ENCODE measurements around the gene TP53TG5. TPM values are rescaled to one million over a fixed set of nuclear protein-coding genes. Genes with fewer than 3 reads are reported as not detected.

Gene TP53TG5
- total and polyA plus RNA-seq, 2 experiments from 2014 or later = not detected

DNA sequence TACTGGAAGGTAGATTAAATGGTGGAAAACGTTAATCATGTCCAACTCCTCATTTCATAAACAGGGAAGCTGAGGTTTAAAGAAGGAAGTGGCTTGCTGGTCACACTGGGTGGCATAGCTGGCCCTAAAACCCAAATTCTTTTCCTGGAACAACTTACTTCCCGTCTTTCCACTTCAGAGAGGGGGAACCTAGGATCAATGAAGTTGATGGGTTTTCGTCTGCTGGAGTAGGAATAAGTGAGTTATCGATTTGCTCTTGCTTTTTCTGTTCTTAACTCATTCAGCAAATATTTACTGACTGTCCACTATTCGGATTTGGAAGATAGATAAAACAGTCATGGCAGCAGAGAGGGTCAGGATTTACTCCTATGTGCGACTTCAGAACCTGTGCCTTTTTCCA, 16.3 kb downstream of the TP53TG5 start:
- Mint-ChIP-seq H3K9me3 (no peaks in the 10 kb centered on the region), H3K36me3 (ENCODE audit: low read depth) (peaks cover 4% of the 10 kb centered on the region; the same call in 2 of the 3 replicates), H3K4me1 (peaks cover 28% of the 10 kb centered on the region), H3K4me3 (no peak overlapping the region), H3K27ac (no peak overlapping the region), H3K27me3 (ENCODE audit: insufficient read depth, low read depth, poor library complexity) (peaks cover 7% of the 10 kb centered on the region)
- H3K79me2 ChIP-seq (replicated peaks; ENCODE audit: insufficient read depth) = peaks cover 14% of the 10 kb centered on the region
- H2AFZ ChIP-seq = no peak overlapping the region
- TF ChIP-seq, protein P1, sequence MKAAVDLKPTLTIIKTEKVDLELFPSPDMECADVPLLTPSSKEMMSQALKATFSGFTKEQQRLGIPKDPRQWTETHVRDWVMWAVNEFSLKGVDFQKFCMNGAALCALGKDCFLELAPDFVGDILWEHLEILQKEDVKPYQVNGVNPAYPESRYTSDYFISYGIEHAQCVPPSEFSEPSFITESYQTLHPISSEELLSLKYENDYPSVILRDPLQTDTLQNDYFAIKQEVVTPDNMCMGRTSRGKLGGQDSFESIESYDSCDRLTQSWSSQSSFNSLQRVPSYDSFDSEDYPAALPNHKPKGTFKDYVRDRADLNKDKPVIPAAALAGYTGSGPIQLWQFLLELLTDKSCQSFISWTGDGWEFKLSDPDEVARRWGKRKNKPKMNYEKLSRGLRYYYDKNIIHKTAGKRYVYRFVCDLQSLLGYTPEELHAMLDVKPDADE (IDR thresholded peaks at IDR 0.05) = no peak
- TF ChIP-seq STAT1 (IDR thresholded peaks at IDR 0.05; ENCODE audit: unreplicated experiment) = no peak
- TF ChIP-seq, protein P2, sequence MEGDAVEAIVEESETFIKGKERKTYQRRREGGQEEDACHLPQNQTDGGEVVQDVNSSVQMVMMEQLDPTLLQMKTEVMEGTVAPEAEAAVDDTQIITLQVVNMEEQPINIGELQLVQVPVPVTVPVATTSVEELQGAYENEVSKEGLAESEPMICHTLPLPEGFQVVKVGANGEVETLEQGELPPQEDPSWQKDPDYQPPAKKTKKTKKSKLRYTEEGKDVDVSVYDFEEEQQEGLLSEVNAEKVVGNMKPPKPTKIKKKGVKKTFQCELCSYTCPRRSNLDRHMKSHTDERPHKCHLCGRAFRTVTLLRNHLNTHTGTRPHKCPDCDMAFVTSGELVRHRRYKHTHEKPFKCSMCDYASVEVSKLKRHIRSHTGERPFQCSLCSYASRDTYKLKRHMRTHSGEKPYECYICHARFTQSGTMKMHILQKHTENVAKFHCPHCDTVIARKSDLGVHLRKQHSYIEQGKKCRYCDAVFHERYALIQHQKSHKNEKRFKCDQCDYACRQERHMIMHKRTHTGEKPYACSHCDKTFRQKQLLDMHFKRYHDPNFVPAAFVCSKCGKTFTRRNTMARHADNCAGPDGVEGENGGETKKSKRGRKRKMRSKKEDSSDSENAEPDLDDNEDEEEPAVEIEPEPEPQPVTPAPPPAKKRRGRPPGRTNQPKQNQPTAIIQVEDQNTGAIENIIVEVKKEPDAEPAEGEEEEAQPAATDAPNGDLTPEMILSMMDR (conservative IDR thresholded peaks at IDR 0.05; ENCODE audit: low read depth in 2 of 2) = no peak
- H3F3A ChIP-seq (replicated peaks; ENCODE audit: low read depth) = no peaks in the 10 kb centered on the region
- 0 out of 2 replicates have a peak, but pooled peaks cover 9% of the 10 kb centered on the region for H4K20me1 ChIP-seq (replicated peaks; ENCODE audit: insufficient read depth)
- no peaks in the 10 kb centered on the region for H3K36me3 ChIP-seq (ENCODE audit: insufficient read depth)
- no peak for ATAC-seq
- H3K9me2 ChIP-seq (ENCODE audit: insufficient read depth) = no peaks in the 10 kb centered on the region
- peaks cover 17% of the 10 kb centered on the region for H3K4me1 ChIP-seq (ENCODE audit: insufficient read depth)
- DNase-seq (ENCODE audit: low spot score) = no peak
- H3K4me2 ChIP-seq = no peak overlapping the region
- no peak overlapping the region for H3K4me3 ChIP-seq
- H3K27ac ChIP-seq (ENCODE audit: low read depth) = no peak overlapping the region
- H3K27me3 ChIP-seq (ENCODE audit: insufficient read depth) = no peaks in the 10 kb centered on the region

DNA sequence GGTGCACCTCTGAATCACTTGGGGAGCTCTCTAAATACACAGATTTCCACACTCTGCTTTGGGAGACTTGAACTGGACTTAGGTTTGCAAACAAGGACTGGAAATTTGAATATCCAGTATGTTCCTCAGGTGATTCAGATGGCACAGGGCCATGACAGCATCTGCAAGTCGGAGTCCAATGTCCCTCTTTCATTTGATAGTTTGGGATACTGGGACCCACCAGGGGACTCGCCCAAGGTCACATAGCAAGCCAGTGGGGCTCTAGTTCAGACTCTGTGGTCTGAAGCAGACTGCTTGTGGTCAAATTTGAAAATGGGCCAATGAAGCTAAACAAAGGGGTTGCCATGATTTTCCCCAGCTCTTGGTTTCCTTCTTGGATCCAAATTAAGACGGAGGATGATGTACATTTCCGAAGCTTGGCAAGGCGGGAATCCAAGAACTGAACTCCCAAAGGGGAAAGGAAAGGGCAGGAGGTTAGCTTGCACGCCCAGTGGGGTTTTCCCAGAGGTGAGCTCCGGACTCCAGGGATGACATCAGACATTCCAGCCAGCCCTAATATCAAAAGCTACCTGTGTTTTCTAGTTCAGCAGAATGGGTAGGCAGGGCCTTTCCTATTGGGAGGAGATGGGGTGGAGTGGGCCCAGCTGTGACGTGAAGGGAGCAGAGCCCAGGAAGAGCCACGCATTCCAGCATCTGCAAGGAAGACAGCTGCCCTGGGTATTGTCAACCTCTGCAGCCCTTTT, 18.5 kb downstream of the TP53TG5 start:
- peaks cover 7% of the 10 kb centered on the region for H3K27me3 Mint-ChIP-seq (ENCODE audit: insufficient read depth, low read depth, poor library complexity)
- peaks cover 30% of the 10 kb centered on the region for H3K4me1 Mint-ChIP-seq
- Histone ChIP-seq H3F3A (replicated peaks; ENCODE audit: low read depth) (no peaks in the 10 kb centered on the region), H3K36me3 (ENCODE audit: insufficient read depth) (no peaks in the 10 kb centered on the region), H3K4me2 (no peak overlapping the region), H3K4me1 (ENCODE audit: insufficient read depth) (peaks cover 17% of the 10 kb centered on the region), H4K20me1 (replicated peaks; ENCODE audit: insufficient read depth) (0 out of 2 replicates have a peak, but pooled peaks cover 5% of the 10 kb centered on the region), H3K27me3 (ENCODE audit: insufficient read depth) (no peaks in the 10 kb centered on the region), H3K27ac (ENCODE audit: low read depth) (no peak overlapping the region), H3K9me2 (ENCODE audit: insufficient read depth) (no peaks in the 10 kb centered on the region), H3K4me3 (no peak overlapping the region), H2AFZ (0 out of 2 replicates have a peak overlapping the region, but pooled peaks have one; percentile 38), H3K79me2 (replicated peaks; ENCODE audit: insufficient read depth) (peaks cover 10% of the 10 kb centered on the region)
- no peaks in the 10 kb centered on the region for H3K9me3 Mint-ChIP-seq
- H3K27ac Mint-ChIP-seq = no peak overlapping the region
- H3K4me3 Mint-ChIP-seq = no peak overlapping the region
- DNase-seq (ENCODE audit: low spot score) = no peak
- ATAC-seq = no peak
- H3K36me3 Mint-ChIP-seq (ENCODE audit: low read depth) = no peaks in the 10 kb centered on the region
- TF ChIP-seq EZH2phosphoT487 (IDR thresholded peaks at IDR 0.05; ENCODE audit: unreplicated experiment) (no peak), ZNF331 (CRISPR knock-in tag; IDR thresholded peaks at IDR 0.05; ENCODE audit: low read depth) (no peak), POLR2AphosphoS5 (IDR thresholded peaks at IDR 0.05; ENCODE audit: low read depth) (no peak), ZNF114 (CRISPR knock-in tag; IDR thresholded peaks at IDR 0.05) (no peak), JUNB (IDR thresholded peaks at IDR 0.05; ENCODE audit: unreplicated experiment) (no peak)
- TF ChIP-seq, protein P2 (conservative IDR thresholded peaks at IDR 0.05; ENCODE audit: low read depth in 2 of 2) = no peak
- TF ChIP-seq, protein P1 (IDR thresholded peaks at IDR 0.05) = no peak
- TF ChIP-seq, protein P3, sequence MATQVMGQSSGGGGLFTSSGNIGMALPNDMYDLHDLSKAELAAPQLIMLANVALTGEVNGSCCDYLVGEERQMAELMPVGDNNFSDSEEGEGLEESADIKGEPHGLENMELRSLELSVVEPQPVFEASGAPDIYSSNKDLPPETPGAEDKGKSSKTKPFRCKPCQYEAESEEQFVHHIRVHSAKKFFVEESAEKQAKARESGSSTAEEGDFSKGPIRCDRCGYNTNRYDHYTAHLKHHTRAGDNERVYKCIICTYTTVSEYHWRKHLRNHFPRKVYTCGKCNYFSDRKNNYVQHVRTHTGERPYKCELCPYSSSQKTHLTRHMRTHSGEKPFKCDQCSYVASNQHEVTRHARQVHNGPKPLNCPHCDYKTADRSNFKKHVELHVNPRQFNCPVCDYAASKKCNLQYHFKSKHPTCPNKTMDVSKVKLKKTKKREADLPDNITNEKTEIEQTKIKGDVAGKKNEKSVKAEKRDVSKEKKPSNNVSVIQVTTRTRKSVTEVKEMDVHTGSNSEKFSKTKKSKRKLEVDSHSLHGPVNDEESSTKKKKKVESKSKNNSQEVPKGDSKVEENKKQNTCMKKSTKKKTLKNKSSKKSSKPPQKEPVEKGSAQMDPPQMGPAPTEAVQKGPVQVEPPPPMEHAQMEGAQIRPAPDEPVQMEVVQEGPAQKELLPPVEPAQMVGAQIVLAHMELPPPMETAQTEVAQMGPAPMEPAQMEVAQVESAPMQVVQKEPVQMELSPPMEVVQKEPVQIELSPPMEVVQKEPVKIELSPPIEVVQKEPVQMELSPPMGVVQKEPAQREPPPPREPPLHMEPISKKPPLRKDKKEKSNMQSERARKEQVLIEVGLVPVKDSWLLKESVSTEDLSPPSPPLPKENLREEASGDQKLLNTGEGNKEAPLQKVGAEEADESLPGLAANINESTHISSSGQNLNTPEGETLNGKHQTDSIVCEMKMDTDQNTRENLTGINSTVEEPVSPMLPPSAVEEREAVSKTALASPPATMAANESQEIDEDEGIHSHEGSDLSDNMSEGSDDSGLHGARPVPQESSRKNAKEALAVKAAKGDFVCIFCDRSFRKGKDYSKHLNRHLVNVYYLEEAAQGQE (IDR thresholded peaks at IDR 0.05; ENCODE audit: unreplicated experiment) = no peak

All from GM23338 (cell line).